ENCODE results near the gene KIAA1549.

GRCh38 chr7:138898802-138899201 is 82.4 kb downstream of the KIAA1549 start:
- TF ChIP-seq CTCF (IDR thresholded peaks at IDR 0.05) (no peak), POLR2A (IDR thresholded peaks at IDR 0.05) (no peak)

Measured in Peyer's patch (tissue), 4 donors.